Lower leg skin (tissue), 3 donors: ENCODE measurements around the gene BCL2L13.

Experiments
- CTCF ChIP-seq, 3 donors: fragments of 450-650 bp; IDR thresholded peaks; one replicate each; pipeline ENCODE4 v1.5.1; 2016; ENCODE audit warnings: antibody characterized with exemption in 3 of 3, mild to moderate bottlenecking in 3 of 3, moderate library complexity in 2 of 3
- POLR2A ChIP-seq, 2 donors: fragments of 450-650 bp; IDR thresholded peaks; one replicate each; pipeline ENCODE4 v1.6.1; 2016 to 2017; ENCODE audit warnings: antibody characterized with exemption in 2 of 2, mild to moderate bottlenecking in 1 of 2, moderate library complexity in 1 of 2

- no peak for TF ChIP-seq POLR2A (IDR thresholded peaks at IDR 0.05)
- TF ChIP-seq CTCF (IDR thresholded peaks at IDR 0.05) = no peak
Measured at GRCh38 chr22:17694752-17695151, 56.2 kb downstream of the BCL2L13 start.
